HCT116 (cell line): ENCODE data around the gene APBA1. TPM values are rescaled to one million over a fixed set of nuclear protein-coding genes. Genes with fewer than 3 reads are reported as not detected.

Experiments
- ATAC-seq: fragments of 200-7000 bp; cut with Tn5 transposase; 2 replicates; pipeline ENCODE4 v1.9.1; 2020; ENCODE audit warnings: mild to moderate bottlenecking, moderate library complexity
- BruUV-seq: library from RNA; stranded (reverse); fragments of 400-500 nt; replicated peaks from 2 replicates; lab custom pipeline; 2021; lab: Mats Ljungman, UMichigan
- CTCF ChIA-PET: fragments of 300-600 bp; sonication (Branson Sonifier 250); formaldehyde crosslinking; loops from one replicate; lab custom pipeline; 2021; ENCODE audit warnings: antibody characterized with exemption; lab: Charles Lee
- POLR2A ChIA-PET: fragments of 300-600, 350-600 bp; sonication (Branson Sonifier 250); formaldehyde crosslinking; loops from one replicate; lab custom pipeline; 2021; ENCODE audit warnings: antibody characterized with exemption; lab: Charles Lee
- RAD21 ChIA-PET, 2 experiments: fragments of 300-600 bp; sonication (Branson Sonifier 250); formaldehyde crosslinking; loops; one replicate each; lab custom pipeline; 2023; ENCODE audit warnings: low total read pairs in 2 of 2; ENCODE audit not compliant: uncharacterized antibody in 2 of 2, unreplicated experiment in 2 of 2, low non-redundant PET in 1 of 2; lab: Charles Lee
- DNase-seq: peaks from one replicate; pipeline ENCODE4 v3.0.0-alpha.2; 2010; ENCODE audit warnings: low read depth, low spot score
- H2AFZ ChIP-seq: fragments of 200-600 bp; shearing (Covaris generic), sonication (generic); 2 replicates; pipeline ENCODE4 v1.6.1; 2017; ENCODE audit warnings: low read depth, mixed run types, mixed read lengths, antibody characterized with exemption, low read length; ENCODE audit not compliant: poor library complexity, severe bottlenecking
- H3K27ac ChIP-seq: 2 replicates; pipeline ENCODE4 v1.5.1; 2012; ENCODE audit warnings: low read depth, low read length
- H3K27me3 ChIP-seq: fragments of 200-600 bp; sonication (generic); 2 replicates; pipeline ENCODE4 v1.6.1; 2016; ENCODE audit warnings: mixed run types, low read length, mixed read lengths; ENCODE audit not compliant: insufficient read depth
- H3K36me3 ChIP-seq, 2 experiments: fragments of 200-500 bp in 1 of 2; fragments of 200-600 bp in 1 of 2; sonication (Bioruptor generic) in 1 of 2; sonication (generic) in 1 of 2; 2 replicates each; pipeline versions ENCODE4 v1.5.1 to v1.6.1; 2014 to 2016; ENCODE audit warnings: low read length in 2 of 2, inconsistent platforms in 1 of 2, mixed read lengths in 1 of 2, mixed run types in 1 of 2; ENCODE audit not compliant: insufficient read depth in 2 of 2, control insufficient read depth in 1 of 2
- H3K4me1 ChIP-seq, 2 experiments: fragments of 200-600 bp in 1 of 2; sonication (generic) in 1 of 2; 2 replicates each; pipeline versions ENCODE4 v1.5.1 to v1.6.1; 2012 to 2017; ENCODE audit warnings: low read length in 2 of 2, inconsistent platforms in 1 of 2, mild to moderate bottlenecking in 1 of 2, mixed read lengths in 1 of 2, mixed run types in 1 of 2, moderate library complexity in 1 of 2; ENCODE audit not compliant: insufficient read depth in 2 of 2, control insufficient read depth in 1 of 2
- H3K4me2 ChIP-seq: fragments of 200-600 bp; sonication (generic); 2 replicates; pipeline ENCODE4 v1.6.1; 2017; ENCODE audit warnings: mixed run types, low read length, mixed read lengths
- H3K4me3 ChIP-seq, 2 experiments: fragments of 200-600 bp in 1 of 2; sonication (generic) in 1 of 2; replicated peaks in 1 of 2; 2 replicates each; pipeline ENCODE4 v1.5.1; 2011 to 2016; ENCODE audit warnings: low read length in 2 of 2, control low read depth in 1 of 2, low read depth in 1 of 2, mild to moderate bottlenecking in 1 of 2, mixed read lengths in 1 of 2, mixed run types in 1 of 2
- H3K79me2 ChIP-seq: fragments of 200-600 bp; sonication (generic); 2 replicates; pipeline ENCODE4 v1.6.1; 2017; ENCODE audit warnings: mild to moderate bottlenecking, mixed run types, low read length, moderate library complexity, mixed read lengths; ENCODE audit not compliant: insufficient read depth
- H3K9ac ChIP-seq: fragments of 200-600 bp; sonication (generic); 2 replicates; pipeline ENCODE4 v1.6.1; 2016; ENCODE audit warnings: low read length, mixed read lengths
- H3K9me2 ChIP-seq: fragments of 200-600 bp; sonication (generic), shearing (Covaris generic); 2 replicates; pipeline ENCODE4 v1.6.1; 2017; ENCODE audit warnings: mixed run types, mild to moderate bottlenecking, moderate library complexity; ENCODE audit not compliant: insufficient read depth
- H3K9me3 ChIP-seq, 2 experiments: fragments of 200-500 bp in 1 of 2; fragments of 200-600 bp in 1 of 2; sonication (Bioruptor generic) in 1 of 2; sonication (generic) in 1 of 2; 2 replicates each; pipeline ENCODE4 v1.6.1; 2014 to 2017; ENCODE audit warnings: low read length in 2 of 2, mixed read lengths in 2 of 2, inconsistent platforms in 1 of 2, low read depth in 1 of 2, mild to moderate bottlenecking in 1 of 2, mixed run types in 1 of 2, moderate library complexity in 1 of 2; ENCODE audit not compliant: control insufficient read depth in 1 of 2, insufficient read depth in 1 of 2
- H4K20me1 ChIP-seq: fragments of 200-600 bp; sonication (generic), shearing (Covaris generic); 2 replicates; pipeline ENCODE4 v1.6.1; 2017; ENCODE audit warnings: mixed run types, mild to moderate bottlenecking, moderate library complexity; ENCODE audit not compliant: insufficient read depth
- ATF3 ChIP-seq: IDR thresholded peaks from 2 replicates; pipeline ENCODE4 v1.6.1; 2012
- CBX3 ChIP-seq: IDR thresholded peaks from 2 replicates; pipeline ENCODE4 v1.6.1; 2012; ENCODE audit warnings: low read depth
- CEBPB ChIP-seq: IDR thresholded peaks from 2 replicates; pipeline ENCODE4 v1.6.1; 2012; ENCODE audit warnings: low read depth
- EGR1 ChIP-seq: IDR thresholded peaks from 2 replicates; pipeline ENCODE4 v1.6.1; 2012; ENCODE audit warnings: low read depth
- ELF1 ChIP-seq: IDR thresholded peaks from 2 replicates; pipeline ENCODE4 v1.6.1; 2012; ENCODE audit warnings: low read depth, borderline replicate concordance
- EZH2 ChIP-seq: fragments of 200-600 bp; sonication (generic); IDR thresholded peaks from 2 replicates; pipeline ENCODE4 v1.6.1; 2017; ENCODE audit warnings: antibody characterized with exemption, mixed run types
- FOSL1 ChIP-seq: IDR thresholded peaks from 2 replicates; pipeline ENCODE4 v1.6.1; 2012; ENCODE audit warnings: low read depth
- JUND ChIP-seq: IDR thresholded peaks from 2 replicates; pipeline ENCODE4 v1.6.1; 2012
- POLR2A ChIP-seq: IDR thresholded peaks from 2 replicates; pipeline ENCODE4 v1.7.0; 2011; ENCODE audit warnings: borderline replicate concordance; ENCODE audit not compliant: insufficient read depth, insufficient read length; ENCODE audit errors: extremely low read depth
- POLR2AphosphoS5 ChIP-seq: IDR thresholded peaks from 2 replicates; pipeline ENCODE4 v1.6.1; 2011; ENCODE audit warnings: mild to moderate bottlenecking, low read depth, low read length, moderate library complexity
- RAD21 ChIP-seq: IDR thresholded peaks from 2 replicates; pipeline ENCODE4 v1.6.1; 2012; ENCODE audit warnings: low read depth, mild to moderate bottlenecking
- SIN3A ChIP-seq: IDR thresholded peaks from 2 replicates; pipeline ENCODE4 v1.6.1; 2012; ENCODE audit warnings: low read depth
- SP1 ChIP-seq: IDR thresholded peaks from 2 replicates; pipeline ENCODE4 v1.6.1; 2012; ENCODE audit warnings: low read depth
- SRF ChIP-seq: IDR thresholded peaks from 2 replicates; pipeline ENCODE4 v1.6.1; 2012; ENCODE audit warnings: low read depth
- TCF7L2 ChIP-seq: IDR thresholded peaks from 2 replicates; pipeline ENCODE4 v1.7.0; 2011; ENCODE audit warnings: borderline replicate concordance, inconsistent platforms; ENCODE audit not compliant: insufficient read depth, insufficient read length; ENCODE audit errors: extremely low read depth
- ZNF274 ChIP-seq: fragments of 200-500 bp; sonication (Bioruptor generic); IDR thresholded peaks from 2 replicates; pipeline ENCODE4 v1.6.1; 2014; ENCODE audit warnings: mild to moderate bottlenecking, low read depth, low read length, inconsistent platforms
- intact Hi-C: fragments of 100-400 bp; cut with micrococcal nuclease; formaldehyde crosslinking; loops from 2 replicates; pipeline ENCODE4 v1.10.0; 2022
- total RNA-seq: library from RNA; stranded (reverse); gene quantifications from one replicate; pipeline ENCODE4 v1.2.1, GENCODE V29; 2021; ENCODE audit not compliant: unreplicated experiment
- TF ChIP-seq, protein P1 (sequence below): IDR thresholded peaks from 2 replicates; pipeline ENCODE4 v1.6.1; 2012
- TF ChIP-seq, protein P2 (sequence below): IDR thresholded peaks from 2 replicates; pipeline ENCODE4 v1.6.1; 2012; ENCODE audit warnings: low read depth

Gene APBA1
- total RNA-seq, 1 experiment from 2014 or later: 0.20 TPM

DNA sequence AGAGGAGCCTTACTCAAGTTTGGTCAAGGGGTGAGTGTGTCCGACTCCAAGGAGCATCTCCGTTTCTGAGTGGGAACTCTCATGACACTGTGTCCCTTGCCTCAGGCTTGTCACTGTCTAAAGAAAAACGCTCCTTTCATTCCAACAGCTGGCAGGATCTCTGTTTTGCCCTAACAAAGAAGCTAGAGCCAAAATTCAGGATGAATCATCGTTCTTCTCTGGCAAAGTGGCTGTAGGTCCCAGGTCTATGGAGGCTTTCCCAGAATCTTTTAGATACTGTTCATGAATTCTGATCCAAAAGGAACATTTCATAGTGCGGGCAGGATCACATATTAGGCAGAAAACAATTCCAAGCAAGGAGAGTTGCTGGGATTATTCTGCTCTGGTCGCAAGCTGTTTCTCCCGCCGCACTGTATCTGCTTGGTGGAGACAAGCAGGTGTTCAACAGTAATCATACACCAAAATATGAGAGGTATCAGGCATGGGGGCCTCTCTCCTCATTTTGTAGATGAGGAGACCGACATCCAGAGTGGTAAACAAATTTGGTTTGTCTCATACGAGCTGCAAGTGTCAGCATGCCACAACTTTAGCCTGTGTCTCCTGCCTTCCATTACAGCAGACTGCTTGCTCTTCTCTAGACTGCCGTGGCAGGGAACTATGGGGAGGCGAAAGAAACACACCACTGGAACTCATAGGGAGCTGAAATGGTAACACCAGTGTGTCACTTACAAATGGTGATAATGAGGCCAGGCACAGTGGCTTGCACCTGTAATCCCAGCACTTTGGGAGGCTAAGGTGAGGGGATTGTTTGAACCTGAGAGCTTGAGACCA is 274.6 kb downstream of the APBA1 start:
- RAD21 ChIA-PET: no interaction called here
- no peaks in the 10 kb centered on the region for H3K36me3 ChIP-seq
- no peaks in the 10 kb centered on the region for H3K9me2 ChIP-seq
- H3K27ac ChIP-seq: no peak overlapping the region
- intact Hi-C loops: loop anchor here (5.0 kb wide), 1 partner anchor 50 kb away; no protein-coding TSS in a partner anchor
- ATAC-seq (no peak), DNase-seq (no peak)
- POLR2A ChIA-PET: no interaction called here
- H3K4me2 ChIP-seq: no peak overlapping the region
- no TSS peak for BruUV-seq
- H2AFZ ChIP-seq: no peak overlapping the region
- H3K79me2 ChIP-seq: no peaks in the 10 kb centered on the region
- no peak overlapping the region for H3K4me3 ChIP-seq
- CTCF ChIA-PET: interaction anchor here (0.7 kb wide), 1 partner anchor 92 kb away, joined by 5 read pairs; no protein-coding TSS in a partner anchor
- H3K27me3 ChIP-seq: no peaks in the 10 kb centered on the region
- no peaks in the 10 kb centered on the region for H4K20me1 ChIP-seq
- H3K9ac ChIP-seq: no peak overlapping the region
- H3K9me3 ChIP-seq: no peaks in the 10 kb centered on the region
- H3K4me1 ChIP-seq: no peaks in the 10 kb centered on the region
- TF ChIP-seq ELF1 (no peak), POLR2AphosphoS5 (no peak), TCF7L2 (no peak), ZNF274 (no peak), SIN3A (no peak), ATF3 (no peak), JUND (no peak), EZH2 (no peak), EGR1 (no peak), SP1 (no peak), SRF (no peak), POLR2A (no peak), CBX3 (no peak), RAD21 (no peak), FOSL1 (no peak), CEBPB (no peak)
- TF ChIP-seq, protein P1, sequence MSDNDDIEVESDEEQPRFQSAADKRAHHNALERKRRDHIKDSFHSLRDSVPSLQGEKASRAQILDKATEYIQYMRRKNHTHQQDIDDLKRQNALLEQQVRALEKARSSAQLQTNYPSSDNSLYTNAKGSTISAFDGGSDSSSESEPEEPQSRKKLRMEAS: no peak
- TF ChIP-seq, protein P2, sequence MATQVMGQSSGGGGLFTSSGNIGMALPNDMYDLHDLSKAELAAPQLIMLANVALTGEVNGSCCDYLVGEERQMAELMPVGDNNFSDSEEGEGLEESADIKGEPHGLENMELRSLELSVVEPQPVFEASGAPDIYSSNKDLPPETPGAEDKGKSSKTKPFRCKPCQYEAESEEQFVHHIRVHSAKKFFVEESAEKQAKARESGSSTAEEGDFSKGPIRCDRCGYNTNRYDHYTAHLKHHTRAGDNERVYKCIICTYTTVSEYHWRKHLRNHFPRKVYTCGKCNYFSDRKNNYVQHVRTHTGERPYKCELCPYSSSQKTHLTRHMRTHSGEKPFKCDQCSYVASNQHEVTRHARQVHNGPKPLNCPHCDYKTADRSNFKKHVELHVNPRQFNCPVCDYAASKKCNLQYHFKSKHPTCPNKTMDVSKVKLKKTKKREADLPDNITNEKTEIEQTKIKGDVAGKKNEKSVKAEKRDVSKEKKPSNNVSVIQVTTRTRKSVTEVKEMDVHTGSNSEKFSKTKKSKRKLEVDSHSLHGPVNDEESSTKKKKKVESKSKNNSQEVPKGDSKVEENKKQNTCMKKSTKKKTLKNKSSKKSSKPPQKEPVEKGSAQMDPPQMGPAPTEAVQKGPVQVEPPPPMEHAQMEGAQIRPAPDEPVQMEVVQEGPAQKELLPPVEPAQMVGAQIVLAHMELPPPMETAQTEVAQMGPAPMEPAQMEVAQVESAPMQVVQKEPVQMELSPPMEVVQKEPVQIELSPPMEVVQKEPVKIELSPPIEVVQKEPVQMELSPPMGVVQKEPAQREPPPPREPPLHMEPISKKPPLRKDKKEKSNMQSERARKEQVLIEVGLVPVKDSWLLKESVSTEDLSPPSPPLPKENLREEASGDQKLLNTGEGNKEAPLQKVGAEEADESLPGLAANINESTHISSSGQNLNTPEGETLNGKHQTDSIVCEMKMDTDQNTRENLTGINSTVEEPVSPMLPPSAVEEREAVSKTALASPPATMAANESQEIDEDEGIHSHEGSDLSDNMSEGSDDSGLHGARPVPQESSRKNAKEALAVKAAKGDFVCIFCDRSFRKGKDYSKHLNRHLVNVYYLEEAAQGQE: no peak
